Ammon's horn (tissue), 1 donor: Measurements from ENCODE around the gene FAM50B.

Source experiments
- DNase-seq: peaks from one replicate; pipeline ENCODE4 v3.0.0-alpha.2; 2016; ENCODE audit warnings: low spot score

The FAM50B gene

DNA sequence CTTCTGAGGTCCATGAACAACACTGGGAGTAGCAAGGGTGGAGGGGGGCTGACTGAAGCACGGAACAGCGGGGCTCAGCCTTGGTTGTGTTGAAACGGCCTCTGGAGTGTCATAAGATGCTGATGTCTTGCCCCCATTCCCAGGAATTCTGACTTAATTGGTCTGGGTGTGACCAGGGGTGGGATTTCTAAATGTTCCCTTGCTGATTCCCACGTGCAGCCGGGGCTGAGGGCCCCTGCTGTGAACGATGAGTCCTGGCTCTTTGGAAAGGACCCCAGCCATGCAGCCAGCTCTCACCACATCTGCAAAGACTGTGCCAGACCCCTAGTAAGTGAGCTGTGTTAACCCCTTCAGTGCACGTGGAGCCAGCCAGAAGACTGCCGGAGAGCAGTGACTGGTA is 28.6 kb upstream of the FAM50B start:
- no peak for DNase-seq

DNA sequence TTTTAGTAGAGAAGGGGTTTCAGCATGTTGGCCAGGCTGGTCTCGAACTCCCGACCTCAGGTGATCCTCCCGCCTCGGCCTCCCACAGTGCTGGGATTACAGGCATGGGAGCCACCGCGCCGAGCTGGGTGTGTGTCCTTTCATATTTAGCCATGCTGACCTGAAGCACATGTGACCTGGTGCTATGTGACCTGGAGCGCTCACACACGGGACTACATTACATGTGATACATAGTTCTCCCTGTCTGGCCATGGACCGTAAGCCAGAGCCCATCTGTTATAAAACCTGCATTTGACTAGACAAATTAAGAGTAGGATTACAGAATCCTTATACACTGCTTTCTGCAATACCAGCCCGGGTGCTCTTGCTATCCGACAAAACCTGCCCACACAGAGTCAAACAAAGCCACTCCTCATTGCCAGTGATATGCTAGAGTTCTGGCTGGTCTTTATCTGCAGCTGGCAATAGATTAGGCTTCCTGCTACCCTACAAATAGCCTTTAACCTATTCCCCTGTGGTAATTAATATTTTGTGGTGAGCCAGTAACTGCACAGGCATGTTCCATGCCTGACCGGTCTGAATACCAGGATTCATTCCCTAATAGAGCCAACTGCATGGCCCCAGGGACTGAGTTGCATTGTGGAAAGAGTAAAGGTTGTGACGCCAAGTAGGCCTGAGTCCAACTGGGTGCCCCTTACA is 26.3 kb upstream of the FAM50B start:
- DNase-seq: no peak

- DNase-seq: no peak
Observed at GRCh38 chr6:3823671-3824070, 25.5 kb upstream of the FAM50B start.

GRCh38 chr6:3825331-3825831 is 23.8 kb upstream of the FAM50B start:
- DNase-seq: peak; percentile 75

- peak; percentile 74 for DNase-seq
Observed at GRCh38 chr6:3825851-3826581, 23.2 kb upstream of the FAM50B start.

DNA sequence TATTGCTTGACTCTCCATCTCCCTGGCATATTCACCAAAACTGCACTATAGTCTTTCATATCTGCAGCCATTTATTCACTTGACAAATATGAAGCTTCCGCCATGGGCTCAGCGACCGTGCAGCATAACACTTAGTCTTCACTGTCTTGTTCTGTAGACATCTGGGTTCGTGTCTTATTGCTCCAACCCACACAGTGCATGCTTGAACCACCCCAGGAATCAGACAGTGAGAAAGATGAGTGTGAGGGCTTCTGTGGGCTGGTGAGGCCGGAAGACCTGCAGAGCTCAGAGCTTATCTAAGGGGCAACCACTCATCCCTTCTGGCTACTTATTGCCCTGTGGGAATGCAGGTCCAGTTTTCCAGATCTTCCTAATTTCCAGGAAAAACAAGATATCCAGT is 19.9 kb upstream of the FAM50B start:
- DNase-seq: no peak

DNA sequence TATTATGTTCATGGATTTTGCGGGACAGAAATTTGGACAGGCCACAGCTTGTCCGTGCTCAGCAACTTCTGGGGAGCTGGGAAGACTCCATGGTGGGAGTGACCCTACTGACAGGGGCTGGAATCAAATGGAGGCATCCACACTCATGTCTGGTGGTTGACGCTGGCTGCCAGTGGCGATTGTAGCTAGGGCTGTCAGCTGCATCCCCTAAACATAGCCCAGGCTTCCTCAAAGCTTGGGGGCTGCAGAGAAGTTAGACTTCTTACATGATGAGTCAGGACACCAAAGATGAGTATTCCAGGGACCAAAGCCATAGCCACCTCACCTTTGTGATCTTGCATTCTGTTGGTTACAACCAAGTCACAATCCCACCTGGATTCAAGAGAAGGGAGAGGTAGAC is 18.4 kb upstream of the FAM50B start:
- DNase-seq: no peak

DNA sequence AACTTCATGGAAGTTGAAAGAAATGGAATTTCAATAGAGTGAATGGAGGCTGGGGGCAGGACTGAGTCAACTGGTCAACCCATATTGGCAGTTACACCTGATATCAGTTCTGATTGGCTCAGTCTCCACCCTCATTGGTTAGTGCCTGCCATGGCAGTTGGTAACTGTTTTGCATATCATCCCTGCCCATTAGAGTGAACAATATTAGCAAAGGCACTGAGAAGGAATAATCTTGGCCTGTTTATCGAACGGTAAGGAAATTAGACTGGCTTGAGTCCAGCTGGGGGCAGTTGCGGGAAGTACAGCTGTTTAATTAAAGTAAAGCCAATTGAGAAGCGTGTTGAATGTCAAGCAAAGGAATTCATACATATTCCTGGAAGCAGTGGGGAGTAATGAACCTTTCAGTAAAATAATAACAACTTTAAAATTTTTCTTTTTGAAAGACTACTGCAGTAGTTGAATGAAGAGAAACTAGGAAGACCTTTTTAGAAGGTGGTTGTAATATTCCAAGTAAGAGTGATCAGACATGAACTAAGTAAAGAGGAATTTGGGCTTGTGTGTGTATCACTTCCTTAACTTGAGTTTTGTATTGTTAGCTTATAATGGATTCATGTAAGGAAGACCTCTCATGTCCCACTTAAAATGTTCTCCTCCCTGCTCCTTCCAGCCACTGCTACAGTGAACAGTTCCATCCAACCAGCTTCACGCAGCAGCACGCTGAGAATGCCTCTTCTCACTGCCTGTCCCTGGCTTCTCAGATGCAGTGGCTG is 17.2 kb upstream of the FAM50B start:
- DNase-seq: no peak

DNA sequence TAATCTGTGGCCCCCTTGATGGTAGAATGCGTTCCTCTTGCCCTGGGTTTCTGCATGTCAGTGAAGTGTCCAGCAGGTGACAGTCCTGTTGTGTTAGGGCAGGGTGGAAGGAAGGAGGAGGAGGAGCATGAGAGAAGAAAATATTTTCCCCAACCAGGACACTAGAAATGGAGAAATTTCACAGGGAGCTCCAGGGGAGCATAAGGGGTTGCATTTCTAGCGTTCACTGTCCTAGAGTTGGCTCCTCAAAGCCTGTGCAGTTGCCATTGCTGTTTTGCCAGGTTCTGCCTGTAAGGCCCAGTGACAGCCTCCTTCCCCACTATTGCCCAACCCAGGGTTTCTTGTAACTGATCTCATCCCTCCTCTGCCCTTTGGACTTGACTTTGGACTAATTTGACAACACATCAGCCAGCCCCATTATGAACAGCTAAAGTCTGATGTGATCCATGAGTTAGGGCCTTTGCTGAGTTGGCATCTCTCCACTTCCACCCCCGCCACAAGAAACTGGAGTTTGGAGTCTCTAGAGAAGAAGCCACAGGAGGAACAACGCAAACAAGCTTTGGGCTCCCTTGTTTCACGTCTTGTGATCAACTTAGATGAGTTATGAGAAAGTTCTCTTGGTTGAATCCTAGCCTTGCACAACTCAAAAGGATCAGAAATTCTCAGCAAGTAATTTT is 14.0 kb upstream of the FAM50B start:
- DNase-seq: no peak

DNA sequence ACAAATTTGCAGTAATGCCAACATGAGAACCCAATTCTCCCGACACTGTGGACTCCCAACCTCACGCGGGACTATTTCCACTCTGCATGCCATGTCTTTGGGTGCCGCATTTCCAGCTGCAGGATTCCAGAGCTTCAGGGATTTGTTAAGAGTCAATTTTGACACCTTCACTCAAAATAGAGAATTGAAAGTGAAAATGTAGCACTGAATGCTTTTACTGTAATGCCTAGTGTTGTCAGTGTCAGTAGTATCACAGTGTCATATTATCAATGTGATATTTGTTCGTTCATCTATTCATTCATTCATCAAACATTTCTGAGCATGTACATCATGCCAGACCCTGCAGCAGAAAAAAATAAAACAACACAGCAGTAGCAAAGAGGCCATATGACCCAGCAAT is 13.4 kb upstream of the FAM50B start:
- DNase-seq: no peak

- no peak for DNase-seq
Observed at GRCh38 chr6:3836566-3836965, 12.6 kb upstream of the FAM50B start.

DNA sequence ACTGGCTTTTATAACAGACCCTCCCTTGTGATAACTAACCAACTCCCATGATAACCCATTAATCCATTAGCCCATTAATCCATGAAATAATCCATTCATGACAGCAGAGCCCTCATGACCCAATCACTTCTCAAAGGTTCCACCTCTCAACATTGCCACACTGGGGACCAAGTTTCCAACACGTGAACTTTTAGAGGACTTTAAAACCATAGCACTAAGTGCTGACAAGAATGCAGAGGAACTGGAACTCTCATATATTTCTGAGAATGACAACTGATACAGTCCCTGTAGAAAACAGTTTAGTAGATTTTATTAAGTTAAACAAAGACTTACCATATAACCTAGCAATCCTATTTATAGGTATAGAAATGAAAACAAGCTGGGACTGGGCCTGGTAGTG is 11.4 kb upstream of the FAM50B start:
- DNase-seq: no peak

DNA sequence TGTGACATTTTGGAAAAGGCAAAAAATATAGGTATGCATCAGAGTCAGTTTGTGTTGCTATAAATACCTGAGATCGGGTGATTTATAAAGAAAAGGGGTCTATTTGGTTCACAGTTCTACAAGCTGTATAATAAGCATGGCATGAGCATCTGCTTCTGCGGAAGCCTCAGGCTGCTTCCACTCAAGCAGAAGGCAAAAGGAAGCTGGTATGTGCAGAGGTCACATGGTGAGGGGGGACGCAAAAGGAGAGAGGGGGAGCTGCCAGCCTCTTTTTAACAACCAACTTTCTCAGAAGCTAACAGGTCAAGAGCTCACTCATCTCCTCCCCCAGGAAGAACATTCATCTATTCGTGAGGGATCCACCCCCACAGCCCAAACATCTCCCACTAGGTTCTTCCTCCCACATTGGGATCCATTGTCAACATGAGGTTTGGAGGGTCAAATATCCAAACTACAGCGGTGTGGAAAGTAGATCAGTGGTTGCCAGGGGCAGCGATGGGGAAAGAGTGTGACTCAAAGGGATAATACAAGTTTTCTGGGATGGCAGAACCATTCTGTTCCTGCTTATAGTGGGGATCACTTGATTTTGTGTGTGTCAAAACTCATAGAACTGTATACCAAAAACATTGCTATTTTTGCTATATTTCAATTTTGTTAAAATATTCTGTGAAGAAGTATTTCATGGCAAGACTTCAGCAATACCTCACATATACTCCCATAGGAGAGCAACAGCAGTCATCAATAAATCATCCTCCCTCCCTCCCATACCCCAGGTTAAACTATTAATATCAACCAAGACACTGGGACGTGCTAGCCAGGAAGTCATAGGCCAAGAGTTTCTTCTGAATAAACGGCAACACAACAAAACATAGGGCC is 9.9 kb upstream of the FAM50B start:
- no peak for DNase-seq

DNA sequence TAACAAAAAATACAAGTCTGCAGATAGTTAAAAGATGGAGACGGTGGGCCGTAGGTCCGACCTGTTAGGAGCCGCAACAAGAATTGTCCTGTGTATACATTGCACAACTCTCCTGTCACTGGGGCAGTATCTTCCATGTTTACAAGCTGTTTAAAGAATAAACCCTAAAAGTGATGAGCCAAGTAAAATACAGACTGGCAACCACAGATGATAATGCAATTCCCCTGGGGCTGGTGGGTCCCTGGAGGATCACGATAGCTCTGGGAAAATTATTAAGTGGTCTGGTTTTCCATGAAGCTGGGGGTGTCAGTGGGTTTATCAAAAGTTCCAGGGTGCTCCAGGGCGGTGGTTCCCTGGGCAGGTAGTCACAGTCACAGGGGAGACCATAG is 8.1 kb upstream of the FAM50B start:
- DNase-seq: no peak

DNA sequence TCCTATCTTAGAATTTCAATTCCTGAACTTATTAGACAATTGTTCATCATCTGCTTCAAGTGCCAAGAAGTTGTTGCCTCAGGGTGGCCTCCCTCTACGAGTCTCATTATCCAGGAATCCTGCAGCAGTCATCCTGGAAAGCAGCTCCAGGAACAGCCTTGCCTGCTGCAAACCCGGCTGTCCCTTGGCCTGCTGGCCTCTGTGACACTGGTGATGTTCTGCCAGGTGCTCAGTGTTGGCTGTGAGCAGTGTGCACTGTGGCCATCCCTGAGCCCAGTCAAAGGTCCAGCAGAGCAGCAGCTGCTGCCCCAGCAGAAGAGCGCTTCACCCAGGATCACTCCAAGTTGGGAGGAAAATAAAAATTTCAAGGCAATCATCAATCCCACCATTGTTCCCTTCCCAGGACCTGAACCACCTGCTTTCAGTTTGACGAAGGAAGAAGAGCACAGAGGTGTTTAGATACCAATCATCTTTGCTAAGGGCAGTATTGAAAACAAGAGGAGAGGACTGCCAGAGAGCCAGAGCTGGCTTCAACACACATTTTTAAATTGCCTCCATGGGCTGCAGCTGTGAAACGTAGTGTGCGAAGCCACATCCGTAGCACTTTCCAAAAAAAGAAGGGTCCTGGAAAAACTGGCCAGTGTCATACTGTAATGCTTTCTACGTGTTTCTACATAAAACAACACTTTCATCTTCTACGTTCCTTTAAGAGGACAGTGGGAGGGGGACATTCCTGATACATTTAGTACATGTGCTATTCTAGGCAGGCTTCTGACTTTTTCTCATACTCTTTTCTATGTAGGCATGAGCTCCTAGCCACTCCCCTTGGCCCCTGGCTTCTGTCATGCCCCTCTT is 7.2 kb upstream of the FAM50B start:
- no peak for DNase-seq

DNA sequence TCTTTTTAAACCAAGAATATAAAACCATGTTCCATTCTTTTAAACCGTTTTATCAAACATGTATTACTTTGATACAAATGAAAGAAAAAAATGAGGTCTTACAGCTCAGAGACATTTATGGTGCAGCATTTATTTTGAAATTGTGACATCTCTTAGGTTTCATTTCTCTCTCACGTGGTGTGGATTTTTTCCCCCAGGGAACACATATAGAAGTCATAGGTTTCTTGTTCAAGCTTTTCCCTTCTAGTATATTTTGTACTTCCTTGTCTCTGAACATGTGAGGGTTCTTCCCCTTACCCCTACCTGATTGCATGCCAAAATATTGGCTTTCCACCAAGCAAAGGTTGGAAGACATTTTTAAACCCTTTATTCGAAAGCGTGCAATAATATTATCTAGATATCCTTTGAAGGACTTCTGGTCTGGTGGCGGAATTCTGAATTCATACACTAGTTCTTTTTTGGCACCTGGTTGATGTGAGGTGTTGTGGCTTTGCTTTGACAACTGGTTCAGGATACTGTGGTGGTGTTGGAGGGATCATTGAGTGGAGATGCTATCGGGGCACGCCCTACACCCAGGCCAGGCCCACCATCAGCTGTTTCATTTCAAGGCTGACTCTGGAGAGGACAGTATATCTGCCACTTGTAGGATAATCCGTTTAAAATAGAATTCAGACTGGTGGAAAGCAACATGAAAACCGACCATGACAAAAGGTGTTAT is 5.6 kb upstream of the FAM50B start:
- DNase-seq: no peak

DNA sequence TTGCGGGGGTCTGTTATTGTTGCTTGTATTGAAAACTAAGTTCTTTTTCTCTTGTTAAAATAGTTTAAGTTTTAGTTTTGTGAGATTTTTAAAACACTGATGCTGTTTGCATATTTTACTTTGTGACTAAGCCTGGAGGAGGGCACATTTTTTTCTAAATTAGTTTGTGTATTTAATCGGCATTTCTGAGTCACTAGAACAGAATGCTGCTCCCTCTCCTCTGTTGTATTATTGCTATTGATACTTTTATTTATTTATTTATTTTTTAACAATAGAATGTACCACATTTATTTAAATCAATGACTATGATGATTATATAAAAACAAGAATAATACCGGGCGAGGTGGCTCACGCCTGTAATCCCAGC is 5.1 kb upstream of the FAM50B start:
- DNase-seq: no peak

- no peak for DNase-seq
Observed at GRCh38 chr6:3847521-3847920, 1.7 kb upstream of the FAM50B start.

- DNase-seq: no peak
Observed at GRCh38 chr6:3848380-3848779, 793 bp upstream of the FAM50B start.
